ENCODE data around the gene RFX3. TPM values are rescaled to one million over a fixed set of nuclear protein-coding genes. Genes with fewer than 3 reads are reported as not detected.

The RFX3 gene
- total RNA-seq, 6 donors from 2014 or later: 7.3 to 32.0 (median 19.9) TPM

DNA sequence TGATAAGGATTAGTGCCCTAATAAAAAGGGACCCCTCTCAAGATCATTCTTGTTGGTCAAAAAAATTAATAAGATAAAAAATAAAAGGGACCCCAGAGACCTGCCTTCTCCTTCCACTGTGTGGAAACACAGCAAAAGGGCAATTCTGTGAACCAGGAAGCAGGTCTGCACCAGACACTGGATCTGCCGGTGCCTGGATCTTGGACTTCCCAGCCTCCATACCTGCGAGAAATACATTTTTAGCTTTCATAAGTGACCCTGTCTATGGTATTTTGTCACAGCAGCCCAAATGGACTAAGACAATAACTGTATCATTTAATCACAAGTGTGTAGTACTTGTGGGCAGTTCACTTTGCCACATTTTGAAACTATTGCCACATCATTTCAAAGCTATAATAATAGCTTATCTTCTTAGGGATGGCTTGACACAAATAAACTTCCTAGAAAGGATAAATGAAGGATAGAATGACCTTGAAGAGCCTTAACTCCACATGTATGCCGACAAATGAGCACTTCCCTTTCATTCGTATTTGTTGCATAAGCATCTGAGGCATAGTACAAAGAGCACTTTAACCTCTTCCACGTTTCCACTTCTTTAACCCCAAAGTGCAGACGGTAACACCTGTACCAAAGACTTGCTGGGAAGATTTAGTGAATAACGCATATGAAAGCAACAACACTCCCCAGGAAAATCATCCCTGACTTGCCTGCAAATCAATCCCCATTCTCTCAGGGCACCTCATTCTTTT lies 336.5 kb downstream of the RFX3 start:
- ATAC-seq (ENCODE audit: low FRiP score in 2 of 2) (no peak), DNase-seq (no peak)
- Histone ChIP-seq H3K27me3 (no peaks in the 10 kb centered on the region), H3K27ac (no peak overlapping the region), H3K4me1 (no peaks in the 10 kb centered on the region), H3K36me3 (no peaks in the 10 kb centered on the region), H3K9me3 (no peaks in the 10 kb centered on the region), H3K4me3 (no peak overlapping the region)
- no peak for TF ChIP-seq EP300 (IDR thresholded peaks at IDR 0.05)
- no peak for TF ChIP-seq POLR2AphosphoS5 (IDR thresholded peaks at IDR 0.05)
- TF ChIP-seq, protein P1, sequence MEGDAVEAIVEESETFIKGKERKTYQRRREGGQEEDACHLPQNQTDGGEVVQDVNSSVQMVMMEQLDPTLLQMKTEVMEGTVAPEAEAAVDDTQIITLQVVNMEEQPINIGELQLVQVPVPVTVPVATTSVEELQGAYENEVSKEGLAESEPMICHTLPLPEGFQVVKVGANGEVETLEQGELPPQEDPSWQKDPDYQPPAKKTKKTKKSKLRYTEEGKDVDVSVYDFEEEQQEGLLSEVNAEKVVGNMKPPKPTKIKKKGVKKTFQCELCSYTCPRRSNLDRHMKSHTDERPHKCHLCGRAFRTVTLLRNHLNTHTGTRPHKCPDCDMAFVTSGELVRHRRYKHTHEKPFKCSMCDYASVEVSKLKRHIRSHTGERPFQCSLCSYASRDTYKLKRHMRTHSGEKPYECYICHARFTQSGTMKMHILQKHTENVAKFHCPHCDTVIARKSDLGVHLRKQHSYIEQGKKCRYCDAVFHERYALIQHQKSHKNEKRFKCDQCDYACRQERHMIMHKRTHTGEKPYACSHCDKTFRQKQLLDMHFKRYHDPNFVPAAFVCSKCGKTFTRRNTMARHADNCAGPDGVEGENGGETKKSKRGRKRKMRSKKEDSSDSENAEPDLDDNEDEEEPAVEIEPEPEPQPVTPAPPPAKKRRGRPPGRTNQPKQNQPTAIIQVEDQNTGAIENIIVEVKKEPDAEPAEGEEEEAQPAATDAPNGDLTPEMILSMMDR (IDR thresholded peaks at IDR 0.05): no peak
- no peak for TF ChIP-seq POLR2A (IDR thresholded peaks at IDR 0.05)
- 67 to 77% methylated on average over 7 of the region's 7 CpGs for WGBS, 2 donors

DNA sequence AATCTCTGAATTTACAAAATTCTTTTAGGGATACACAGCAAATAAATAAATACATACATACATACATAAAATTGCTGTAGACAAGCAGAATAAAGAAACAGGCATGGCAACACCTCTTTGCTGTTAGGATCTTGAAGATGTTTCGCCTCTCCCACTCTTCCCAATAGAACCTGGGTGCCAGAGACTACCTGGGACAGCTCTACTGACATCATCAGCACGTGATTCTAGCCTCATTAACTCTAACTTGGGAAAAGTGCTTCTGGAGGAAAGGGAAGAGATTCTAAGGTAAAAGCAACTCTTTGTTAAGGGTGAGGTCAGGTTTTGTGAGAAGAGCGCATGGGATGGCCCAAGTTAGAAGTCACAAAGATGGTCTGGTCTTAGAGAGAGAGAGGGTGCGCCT lies 339.1 kb downstream of the RFX3 start:
- Histone ChIP-seq H3K27me3 (peaks cover 0 to 2% (median under 1%) of the 10 kb centered on the region in 4 donors), H3K4me1 (peaks cover 0 to under 1% (median 0%) of the 10 kb centered on the region in 4 donors), H3K36me3 (no peaks in the 10 kb centered on the region), H3K9me3 (no peaks in the 10 kb centered on the region), H3K27ac (no peak overlapping the region), H3K4me3 (no peak overlapping the region)
- TF ChIP-seq, protein P1 (IDR thresholded peaks at IDR 0.05): no peak
- TF ChIP-seq EP300 (IDR thresholded peaks at IDR 0.05) (no peak), POLR2AphosphoS5 (IDR thresholded peaks at IDR 0.05) (no peak), POLR2A (IDR thresholded peaks at IDR 0.05) (no peak)
- DNase-seq (no peak), ATAC-seq (ENCODE audit: low FRiP score in 2 of 2) (no peak)
- WGBS, 2 donors: 80% methylated on average over 4 of the region's 4 CpGs

DNA sequence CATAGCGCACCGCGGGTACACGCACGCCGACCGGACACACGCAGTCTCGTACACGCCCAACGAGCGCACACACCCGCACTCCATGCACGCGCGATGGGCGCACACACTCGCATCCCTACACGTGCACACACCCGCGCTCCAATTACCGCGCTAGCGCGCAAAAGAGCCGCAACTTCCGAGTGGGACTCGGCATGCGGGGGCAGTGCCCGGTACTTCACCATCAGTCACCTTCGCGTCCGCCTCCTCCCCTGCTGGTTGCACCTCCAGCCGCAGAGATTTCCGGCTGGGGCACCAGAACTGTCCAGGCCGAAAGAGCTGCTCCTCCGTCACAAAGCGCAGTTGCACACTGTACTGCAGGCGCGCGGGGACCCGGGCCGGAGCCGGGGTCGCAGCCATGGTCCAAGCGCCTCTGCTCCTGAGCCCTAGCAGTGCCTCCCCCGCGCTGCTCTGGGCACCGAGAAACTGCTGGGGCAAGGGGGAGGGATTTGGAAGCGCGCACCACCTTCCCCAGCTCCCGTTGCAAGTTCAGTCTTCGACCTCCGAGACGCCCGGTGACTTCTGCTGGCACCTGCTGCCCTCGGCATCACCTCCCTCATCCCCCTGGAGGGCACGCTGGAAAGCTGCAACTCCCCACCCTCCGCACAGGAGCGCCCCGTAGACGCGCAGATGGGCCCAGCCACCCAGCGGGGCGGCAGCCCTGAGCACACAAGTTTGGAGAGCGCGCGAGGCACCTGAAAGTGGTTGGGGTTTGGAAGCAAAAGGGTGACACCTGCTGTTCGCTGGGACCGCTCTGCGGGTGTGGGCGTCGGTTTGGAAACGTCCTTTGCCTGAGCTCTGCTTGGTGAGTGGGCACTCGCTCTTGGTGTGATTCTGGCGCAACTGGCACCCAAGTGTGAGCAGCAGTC lies 344.5 kb downstream of the RFX3 start:
- 2 to 3% methylated on average over 24 to 63 of the region's 76 CpGs for WGBS, 2 donors
- peak overlapping the region in 2 of 4 donors; percentile 11 to 30 for H3K4me3 ChIP-seq

DNA sequence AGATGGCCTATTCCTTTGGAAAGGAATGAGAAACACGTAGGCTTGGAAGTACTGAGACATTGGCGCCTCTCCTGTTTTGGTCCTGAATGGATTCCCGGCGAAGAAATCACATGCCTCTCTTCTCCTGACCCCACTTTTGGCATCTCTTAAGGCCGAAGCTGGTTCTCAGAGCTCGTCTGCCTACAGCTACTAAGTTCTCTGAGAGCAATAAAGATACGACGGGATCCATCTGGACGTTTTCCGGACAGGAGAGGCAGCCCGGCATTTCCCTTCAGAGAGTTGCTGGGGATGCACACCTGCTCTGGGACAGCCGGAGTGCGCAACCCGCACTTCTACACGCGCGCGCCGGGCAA lies 345.1 kb downstream of the RFX3 start:
- Histone ChIP-seq H3K27ac (no peak overlapping the region), H3K9me3 (no peaks in the 10 kb centered on the region), H3K27me3 (peaks cover 0 to 14% (median 5%) of the 10 kb centered on the region in 4 donors), H3K4me1 (peaks cover 7 to 10% (median 8%) of the 10 kb centered on the region in 4 donors), H3K4me3 (peak overlapping the region in 1 of 4 donors; percentile 30), H3K36me3 (no peaks in the 10 kb centered on the region)
- WGBS, 2 donors: 34 to 40% methylated on average over 11 to 19 of the region's 19 CpGs
- DNase-seq (no peak), ATAC-seq (ENCODE audit: low FRiP score in 2 of 2) (no peak)
- TF ChIP-seq POLR2AphosphoS5 (IDR thresholded peaks at IDR 0.05) (no peak), POLR2A (IDR thresholded peaks at IDR 0.05) (no peak), EP300 (IDR thresholded peaks at IDR 0.05) (no peak)
- TF ChIP-seq, protein P1 (IDR thresholded peaks at IDR 0.05): no peak

More for the DNA sequence above, 344.5 kb downstream of the RFX3 start:
- Histone ChIP-seq H3K4me1 (peaks cover 7 to 10% (median 8%) of the 10 kb centered on the region in 4 donors), H3K36me3 (no peaks in the 10 kb centered on the region), H3K27ac (no peak overlapping the region), H3K27me3 (peaks cover 0 to 14% (median 5%) of the 10 kb centered on the region in 4 donors), H3K9me3 (no peaks in the 10 kb centered on the region)
- ATAC-seq (ENCODE audit: low FRiP score in 2 of 2): peak; percentile 17 to 28
- TF ChIP-seq EP300 (IDR thresholded peaks at IDR 0.05): no peak
- TF ChIP-seq, protein P1 (IDR thresholded peaks at IDR 0.05): peak in 4 of 6 experiments; percentile 13 to 37 (median 20)
- peak; percentile 37 to 79 for DNase-seq
